HG03575 (cell line): ENCODE results near the gene ZNF341.

Source experiments
- ATAC-seq: cut with Tn5 transposase; IDR thresholded peaks from one replicate; pipeline ENCODE4 v1.9.1; 2021; ENCODE audit not compliant: unreplicated experiment, insufficient number of reproducible peaks, low FRiP score; ENCODE audit errors: extremely low read depth

Gene ZNF341

GRCh38 chr20:33812152-33812849 is 80.5 kb downstream of the ZNF341 start:
- no peak for ATAC-seq

- ATAC-seq, result no peak
These were observed 81.2 kb downstream of the ZNF341 start for GRCh38 chr20:33812908-33813462.

- ATAC-seq, result no peak
These were observed 82.5 kb downstream of the ZNF341 start for GRCh38 chr20:33814238-33814712.

- ATAC-seq, result no peak
These were observed 83.9 kb downstream of the ZNF341 start for GRCh38 chr20:33815671-33816070.

GRCh38 chr20:33816191-33816590 is 84.4 kb downstream of the ZNF341 start:
- no peak for ATAC-seq

- ATAC-seq, result no peak
These were observed 85.6 kb downstream of the ZNF341 start for GRCh38 chr20:33817411-33817810.

GRCh38 chr20:33819456-33819855 is 87.7 kb downstream of the ZNF341 start:
- ATAC-seq, result no peak

GRCh38 chr20:33820362-33820761 is 88.6 kb downstream of the ZNF341 start:
- no peak for ATAC-seq

- no peak for ATAC-seq
These were observed 89.6 kb downstream of the ZNF341 start for GRCh38 chr20:33821270-33821836.

GRCh38 chr20:33822423-33822822 is 90.6 kb downstream of the ZNF341 start:
- no peak for ATAC-seq

- no peak for ATAC-seq
These were observed 91.2 kb downstream of the ZNF341 start for GRCh38 chr20:33822991-33823390.

GRCh38 chr20:33824852-33825251 is 93.1 kb downstream of the ZNF341 start:
- ATAC-seq, result no peak

GRCh38 chr20:33825340-33826269 is 93.8 kb downstream of the ZNF341 start:
- ATAC-seq, result no peak

- no peak for ATAC-seq
These were observed 94.6 kb downstream of the ZNF341 start for GRCh38 chr20:33826270-33826897.

- ATAC-seq, result no peak
These were observed 95.3 kb downstream of the ZNF341 start for GRCh38 chr20:33827109-33827508.

- ATAC-seq, result no peak
These were observed 96.0 kb downstream of the ZNF341 start for GRCh38 chr20:33827634-33828325.

GRCh38 chr20:33828326-33828844 is 96.6 kb downstream of the ZNF341 start:
- no peak for ATAC-seq

- ATAC-seq, result no peak
These were observed 97.3 kb downstream of the ZNF341 start for GRCh38 chr20:33828967-33829560.
